HG03064 (cell line): Measurements from ENCODE around the gene FBXO34.
"Not testable (repeated sequence)": the region's sequence is repeated elsewhere in the genome, so short reads cannot be mapped to it uniquely, and the experiment has no call there.

Experiments used
- ATAC-seq: cut with Tn5 transposase; IDR thresholded peaks from one replicate; pipeline ENCODE4 v1.9.1; 2021; ENCODE audit warnings: low read depth; ENCODE audit not compliant: unreplicated experiment

Gene FBXO34

GRCh38 chr14:55306938-55307589 lies 35.8 kb downstream of the FBXO34 start:
- ATAC-seq = no peak

GRCh38 chr14:55309154-55309553 lies 37.9 kb downstream of the FBXO34 start:
- no peak for ATAC-seq

GRCh38 chr14:55309761-55310365 lies 38.6 kb downstream of the FBXO34 start:
- no peak for ATAC-seq

- ATAC-seq = not testable (repeated sequence)
These were observed 41.3 kb downstream of the FBXO34 start for GRCh38 chr14:55312379-55313030.

- no peak for ATAC-seq
These were observed 42.3 kb downstream of the FBXO34 start for GRCh38 chr14:55313480-55313879.

GRCh38 chr14:55314449-55314848 lies 43.2 kb downstream of the FBXO34 start:
- no peak for ATAC-seq

- no peak for ATAC-seq
These were observed 45.3 kb downstream of the FBXO34 start for GRCh38 chr14:55316564-55316963.

- no peak for ATAC-seq
These were observed 46.5 kb downstream of the FBXO34 start for GRCh38 chr14:55317542-55318306.

- ATAC-seq = no peak
These were observed 47.5 kb downstream of the FBXO34 start for GRCh38 chr14:55318694-55319093.

- no peak for ATAC-seq
These were observed 52.7 kb downstream of the FBXO34 start for GRCh38 chr14:55323910-55324309.

GRCh38 chr14:55324812-55325211 lies 53.6 kb downstream of the FBXO34 start:
- ATAC-seq = no peak

- peak; percentile 58 for ATAC-seq
These were observed 56.0 kb downstream of the FBXO34 start for GRCh38 chr14:55327179-55327578.

- no peak for ATAC-seq
These were observed 57.1 kb downstream of the FBXO34 start for GRCh38 chr14:55328317-55328716.

- ATAC-seq = no peak
These were observed 58.9 kb downstream of the FBXO34 start for GRCh38 chr14:55329999-55330710.

- peak; percentile 56 for ATAC-seq
These were observed 61.7 kb downstream of the FBXO34 start for GRCh38 chr14:55332654-55333570.

GRCh38 chr14:55333711-55334485 lies 62.7 kb downstream of the FBXO34 start:
- peak; percentile 57 for ATAC-seq

GRCh38 chr14:55336162-55336561 lies 64.9 kb downstream of the FBXO34 start:
- ATAC-seq = no peak

GRCh38 chr14:55336691-55337090 lies 65.5 kb downstream of the FBXO34 start:
- no peak for ATAC-seq

- peak; percentile 74 for ATAC-seq
These were observed 68.5 kb downstream of the FBXO34 start for GRCh38 chr14:55339770-55340169.
